Kidney (tissue), 14 donors: Measurements from ENCODE around the gene ARHGAP18. TPM values are rescaled to one million over a fixed set of nuclear protein-coding genes. Genes with fewer than 3 reads are reported as not detected.

ENCODE experiments used
- DNase-seq, 5 donors: peaks; one replicate each; pipeline ENCODE4 v3.0.0-alpha.2; 2013 to 2020
- FAIRE-seq: peaks from 2 replicates; lab custom pipeline; 2012; peaks lifted over from hg19 to GRCh38; lab: Jason Lieb, UNC
- H3K27ac ChIP-seq, 2 donors: one replicate each; pipeline ENCODE4 v1.7.0; 2013; ENCODE audit warnings: low read depth in 2 of 2, low read length in 2 of 2, inconsistent platforms in 1 of 2
- H3K27me3 ChIP-seq: one replicate; pipeline ENCODE4 v1.7.1; 2013; ENCODE audit warnings: low read length, inconsistent platforms; ENCODE audit not compliant: control insufficient read depth, insufficient read depth
- H3K36me3 ChIP-seq, 3 donors: one replicate each; pipeline versions ENCODE4 v1.7.0 to v1.7.1; 2013; ENCODE audit warnings: low read length in 3 of 3, control low read depth in 1 of 3, inconsistent platforms in 1 of 3; ENCODE audit not compliant: insufficient read depth in 3 of 3, control insufficient read depth in 2 of 3
- H3K4me1 ChIP-seq, 3 donors: one replicate each; pipeline versions ENCODE4 v1.7.0 to v1.7.1; 2013; ENCODE audit warnings: low read length in 3 of 3, inconsistent platforms in 1 of 3, low read depth in 1 of 3; ENCODE audit not compliant: control insufficient read depth in 2 of 3, insufficient read depth in 2 of 3
- H3K4me3 ChIP-seq, 3 donors: one replicate each; pipeline versions ENCODE4 v1.7.0 to v1.8.1; 2013; ENCODE audit warnings: low read length in 3 of 3, control low read depth in 1 of 3, inconsistent platforms in 1 of 3
- H3K9ac ChIP-seq, 3 donors: one replicate each; pipeline versions ENCODE4 v1.7.0 to v1.7.1; 2013; ENCODE audit warnings: low read length in 3 of 3, control low read depth in 1 of 3, inconsistent platforms in 1 of 3
- H3K9me3 ChIP-seq, 3 donors: one replicate each; pipeline versions ENCODE4 v1.7.0 to v1.7.1; 2013; ENCODE audit warnings: low read length in 3 of 3, control low read depth in 1 of 3, inconsistent platforms in 1 of 3; ENCODE audit not compliant: control insufficient read depth in 2 of 3, insufficient read depth in 1 of 3
- CTCF ChIP-seq: IDR thresholded peaks from 3 replicates; pipeline ENCODE4 v1.5.1; 2012; ENCODE audit warnings: mild to moderate bottlenecking, moderate library complexity, borderline replicate concordance; ENCODE audit not compliant: insufficient read depth; ENCODE audit errors: extremely low read depth
- intact Hi-C: fragments of 100-400 bp; cut with DNase I; formaldehyde crosslinking; loops from one replicate; pipeline ENCODE4 v1.11.1; 2022
- polyA plus RNA-seq: library from polyadenylated mRNA; stranded (reverse); fragments of 350-450 nt; fragmentation: Illumina TruSeq; extraction: RNeasy Lipid Tissue Mini Kit (QIAGEN cat#74804); gene quantifications from one replicate; pipeline ENCODE4 v1.2.3, GENCODE V29; 2014; ENCODE audit warnings: low read depth, low replicate concordance; ENCODE audit not compliant: insufficient read depth
- total RNA-seq: library from RNA; stranded (reverse); fragmentation: NEBNext Ultra II Directional; extraction: Animal tissue kit (Norgen Biotek cat#: 25700); gene quantifications from one replicate; pipeline ENCODE4 v1.2.1, GENCODE V29; 2021
- donor health status: control.
- donor health status: control.
- donor health status: control.
- donor health status: control.
- donor health status: control.
- donor health status: DM: yes; HTN: yes; CAD: no.
- donor health status: Normal renal cell carcinoma (clear cell type).

ARHGAP18 gene
- total and polyA plus RNA-seq, 2 donors from 2014 or later: 26.5 to 39.8 TPM

DNA sequence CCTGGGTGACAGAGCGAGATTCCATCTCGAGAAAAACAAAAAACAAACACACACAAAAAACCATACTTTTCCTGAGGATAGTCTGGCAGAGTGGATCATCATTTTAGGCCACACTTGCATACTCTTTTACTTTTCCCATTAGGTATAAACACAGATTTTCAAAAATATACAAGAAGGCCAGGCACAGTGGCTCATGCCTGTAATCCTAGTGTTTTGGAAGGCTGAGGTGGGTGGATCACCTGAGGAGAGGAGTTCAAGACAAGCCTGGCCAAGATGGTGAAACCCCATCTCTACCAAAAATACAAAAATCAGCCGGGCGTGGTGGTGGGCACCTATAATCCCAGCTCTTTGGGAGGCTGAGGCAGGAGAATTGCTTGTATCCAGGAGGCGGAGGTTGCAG lies 85.5 kb downstream of the ARHGAP18 start:
- intact Hi-C loops: no loop called here
- DNase-seq: no peak
- no peaks in the 10 kb centered on the region for H3K27me3 ChIP-seq
- TF ChIP-seq CTCF: no peak
- peaks cover 0 to 5% (median 2%) of the 10 kb centered on the region in 3 donors for H3K36me3 ChIP-seq
- no peak for FAIRE-seq
- no peaks in the 10 kb centered on the region for H3K9me3 ChIP-seq
- H3K4me3 ChIP-seq: no peak overlapping the region
- H3K9ac ChIP-seq: no peak overlapping the region
- no peak overlapping the region for H3K27ac ChIP-seq
- no peaks in the 10 kb centered on the region for H3K4me1 ChIP-seq

- no peak overlapping the region for H3K27ac ChIP-seq
- no peak for FAIRE-seq
- DNase-seq: no peak
- no peak overlapping the region for H3K4me3 ChIP-seq
- H3K9me3 ChIP-seq: no peaks in the 10 kb centered on the region
- peaks cover 0 to under 1% (median 0%) of the 10 kb centered on the region in 3 donors for H3K36me3 ChIP-seq
- intact Hi-C loops: no loop called here
- H3K9ac ChIP-seq: no peak overlapping the region
- H3K4me1 ChIP-seq: no peaks in the 10 kb centered on the region
- H3K27me3 ChIP-seq: no peaks in the 10 kb centered on the region
- no peak for TF ChIP-seq CTCF
These were observed 86.8 kb downstream of the ARHGAP18 start for GRCh38 chr6:129623008-129623732.

DNA sequence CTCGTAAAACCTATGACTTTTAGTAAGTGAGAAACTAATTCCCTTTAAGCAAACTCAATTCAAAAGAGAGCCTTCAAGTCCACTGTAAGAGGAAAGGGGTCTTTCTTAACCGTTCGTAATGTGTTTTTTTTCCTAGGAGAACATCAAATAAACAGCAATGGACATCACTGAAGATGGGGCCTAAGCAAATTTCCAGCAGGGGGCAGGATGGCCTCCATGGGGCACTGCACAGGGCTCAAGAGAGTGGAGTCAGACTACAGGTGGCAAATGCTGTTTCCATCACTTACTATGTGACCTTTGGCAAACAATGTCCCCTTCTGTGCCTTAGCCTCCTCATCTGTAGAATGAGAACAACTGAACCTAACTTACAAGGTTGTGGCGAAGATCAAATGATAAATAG lies 88.7 kb downstream of the ARHGAP18 start:
- Histone ChIP-seq H3K9me3 (no peaks in the 10 kb centered on the region), H3K36me3 (no peaks in the 10 kb centered on the region), H3K27me3 (no peaks in the 10 kb centered on the region), H3K4me1 (no peaks in the 10 kb centered on the region), H3K9ac (no peak overlapping the region), H3K27ac (no peak overlapping the region), H3K4me3 (no peak overlapping the region)
- no peak for DNase-seq
- intact Hi-C loops: no loop called here
- TF ChIP-seq CTCF: peak; percentile 19
- FAIRE-seq: no peak
